Mesenchymal stem cell (in vitro differentiated cells and primary cell): ENCODE data around the gene UBASH3B.
A peak's percentile ranks its signal among the peaks of the same experiment; 100 is the strongest.

Source experiments
- DNase-seq: peaks from one replicate; pipeline ENCODE4 v3.0.0-alpha.2; 2013
- H2AFZ ChIP-seq: one replicate; pipeline ENCODE4 v1.6.1; 2013; ENCODE audit warnings: low read depth, mild to moderate bottlenecking, control low read depth, inconsistent platforms, low read length, moderate library complexity
- H2AK5ac ChIP-seq: 2 replicates; pipeline ENCODE4 v1.6.1; 2013; ENCODE audit warnings: low read length, moderate library complexity, mild to moderate bottlenecking, inconsistent platforms; ENCODE audit not compliant: severe bottlenecking
- H2BK120ac ChIP-seq: one replicate; pipeline ENCODE4 v1.6.1; 2013; ENCODE audit warnings: low read depth, mild to moderate bottlenecking, inconsistent platforms, low read length, moderate library complexity
- H2BK12ac ChIP-seq, 2 experiments: one replicate each; pipeline ENCODE4 v1.6.1; 2013; ENCODE audit warnings: inconsistent platforms in 2 of 2, low read length in 2 of 2, mild to moderate bottlenecking in 2 of 2, moderate library complexity in 2 of 2, control low read depth in 1 of 2
- H2BK15ac ChIP-seq: one replicate; pipeline ENCODE4 v1.6.1; 2013; ENCODE audit warnings: mild to moderate bottlenecking, low read depth, inconsistent platforms; ENCODE audit not compliant: poor library complexity, severe bottlenecking
- H2BK5ac ChIP-seq: 2 replicates; pipeline ENCODE4 v1.6.1; 2013; ENCODE audit warnings: low read depth, mild to moderate bottlenecking, low read length, control low read depth, inconsistent platforms; ENCODE audit not compliant: poor library complexity, severe bottlenecking
- H3K14ac ChIP-seq, 2 experiments: one replicate each; pipeline ENCODE4 v1.6.1; 2013; ENCODE audit warnings: inconsistent platforms in 2 of 2, low read length in 2 of 2, control low read depth in 1 of 2, mild to moderate bottlenecking in 1 of 2, moderate library complexity in 1 of 2
- H3K18ac ChIP-seq, 2 experiments: one replicate each; pipeline ENCODE4 v1.6.1; 2013; ENCODE audit warnings: inconsistent platforms in 2 of 2, low read length in 2 of 2, control low read depth in 1 of 2, low read depth in 1 of 2, mild to moderate bottlenecking in 1 of 2
- H3K23ac ChIP-seq, 2 experiments: one replicate each; pipeline ENCODE4 v1.6.1; 2013; ENCODE audit warnings: inconsistent platforms in 2 of 2, low read length in 2 of 2, mild to moderate bottlenecking in 2 of 2, moderate library complexity in 2 of 2, control low read depth in 1 of 2
- H3K27ac ChIP-seq: 2 replicates; pipeline ENCODE4 v1.5.1; 2013; ENCODE audit warnings: mild to moderate bottlenecking, moderate library complexity, low read length, control low read depth, inconsistent platforms; ENCODE audit not compliant: poor library complexity, severe bottlenecking
- H3K27me3 ChIP-seq, 2 experiments: 2 replicates each; pipeline versions ENCODE4 v1.6.1 to v1.7.0; 2013; ENCODE audit warnings: low read length in 2 of 2, mild to moderate bottlenecking in 2 of 2, moderate library complexity in 2 of 2, control low read depth in 1 of 2, inconsistent platforms in 1 of 2; ENCODE audit not compliant: control insufficient read depth in 1 of 2, insufficient read depth in 1 of 2
- H3K36me3 ChIP-seq, 2 experiments: 2 replicates each; pipeline versions ENCODE4 v1.6.1 to v1.7.0; 2013; ENCODE audit warnings: low read length in 2 of 2, control low read depth in 1 of 2, inconsistent platforms in 1 of 2, low read depth in 1 of 2, mild to moderate bottlenecking in 1 of 2; ENCODE audit not compliant: insufficient read depth in 2 of 2, control insufficient read depth in 1 of 2
- H3K4ac ChIP-seq, 2 experiments: one replicate each; pipeline ENCODE4 v1.6.1; 2013; ENCODE audit warnings: inconsistent platforms in 2 of 2, low read length in 2 of 2, mild to moderate bottlenecking in 2 of 2, moderate library complexity in 2 of 2, control low read depth in 1 of 2, low read depth in 1 of 2
- H3K4me1 ChIP-seq: 2 replicates; pipeline ENCODE4 v1.6.1; 2013; ENCODE audit warnings: low read depth, low read length, control low read depth; ENCODE audit not compliant: control insufficient read depth, insufficient read depth
- H3K4me2 ChIP-seq: 2 replicates; pipeline ENCODE4 v1.6.1; 2013; ENCODE audit warnings: low read length, mild to moderate bottlenecking, inconsistent platforms; ENCODE audit not compliant: poor library complexity, severe bottlenecking
- H3K4me3 ChIP-seq, 2 experiments: 2 replicates each; pipeline versions ENCODE4 v1.5.1 to v1.7.0; 2013; ENCODE audit warnings: low read length in 2 of 2, mild to moderate bottlenecking in 2 of 2, control low read depth in 1 of 2, low read depth in 1 of 2; ENCODE audit not compliant: insufficient read depth in 1 of 2
- H3K79me1 ChIP-seq: replicated peaks from 2 replicates; pipeline ENCODE4 v1.6.1; 2013; ENCODE audit warnings: mild to moderate bottlenecking, control low read depth, low read length, inconsistent platforms; ENCODE audit not compliant: poor library complexity, severe bottlenecking
- H3K9ac ChIP-seq: 2 replicates; pipeline ENCODE4 v1.7.0; 2013; ENCODE audit warnings: mild to moderate bottlenecking, low read length, moderate library complexity
- H3K9me3 ChIP-seq: 2 replicates; pipeline ENCODE4 v1.7.0; 2013; ENCODE audit warnings: mild to moderate bottlenecking, low read length; ENCODE audit not compliant: control insufficient read depth
- H4K8ac ChIP-seq: one replicate; pipeline ENCODE4 v1.6.1; 2013; ENCODE audit warnings: inconsistent platforms, mild to moderate bottlenecking, low read length, moderate library complexity
- H4K91ac ChIP-seq: one replicate; pipeline ENCODE4 v1.6.1; 2013; ENCODE audit warnings: mild to moderate bottlenecking, low read length, inconsistent platforms
- WGBS: methylation state at CpG from one replicate; pipeline ENCODE4 v1.1.7; 2013; ENCODE audit warnings: mixed read lengths; 5-methylcytosine and 5-hydroxymethylcytosine counted together

Gene UBASH3B

GRCh38 chr11:122765487-122766131 lies 110.1 kb downstream of the UBASH3B start:
- H4K8ac ChIP-seq: no peak overlapping the region
- H3K9ac ChIP-seq: no peak overlapping the region
- no peak overlapping the region for H2BK15ac ChIP-seq
- H3K9me3 ChIP-seq: no peaks in the 10 kb centered on the region
- peak overlapping the region; percentile 39 for H3K27ac ChIP-seq
- H3K4me1 ChIP-seq: peaks cover 11% of the 10 kb centered on the region
- no peak overlapping the region for H3K14ac ChIP-seq
- no peak overlapping the region for H2BK12ac ChIP-seq
- H3K23ac ChIP-seq: no peak overlapping the region
- WGBS: 97% methylated on average over 4 of the region's 4 CpGs
- H2AFZ ChIP-seq: no peak overlapping the region
- H3K4me3 ChIP-seq: no peak overlapping the region
- no peaks in the 10 kb centered on the region for H3K36me3 ChIP-seq
- H2BK5ac ChIP-seq: no peak overlapping the region
- peak overlapping the region; percentile 60 for H2AK5ac ChIP-seq
- no peak for DNase-seq
- H3K4me2 ChIP-seq: no peak overlapping the region
- H2BK120ac ChIP-seq: no peak overlapping the region
- no peak overlapping the region for H3K4ac ChIP-seq
- H3K18ac ChIP-seq: no peak overlapping the region
- no peaks in the 10 kb centered on the region for H3K27me3 ChIP-seq
- H4K91ac ChIP-seq: no peak overlapping the region
- H3K79me1 ChIP-seq: peaks cover 14% of the 10 kb centered on the region

- no peak overlapping the region for H3K4me2 ChIP-seq
- no peaks in the 10 kb centered on the region for H3K9me3 ChIP-seq
- no peak overlapping the region for H2AFZ ChIP-seq
- H2BK12ac ChIP-seq: no peak overlapping the region
- no peak overlapping the region for H3K27ac ChIP-seq
- H3K36me3 ChIP-seq: no peaks in the 10 kb centered on the region
- H3K23ac ChIP-seq: no peak overlapping the region
- H3K27me3 ChIP-seq: no peaks in the 10 kb centered on the region
- H3K4ac ChIP-seq: no peak overlapping the region
- no peak overlapping the region for H2BK120ac ChIP-seq
- H3K79me1 ChIP-seq: peaks cover 28% of the 10 kb centered on the region
- H3K4me1 ChIP-seq: peaks cover 20% of the 10 kb centered on the region
- no peak overlapping the region for H3K14ac ChIP-seq
- H2AK5ac ChIP-seq: no peak overlapping the region
- 100% methylated on average over 3 of the region's 4 CpGs for WGBS
- no peak overlapping the region for H2BK5ac ChIP-seq
- H4K91ac ChIP-seq: no peak overlapping the region
- H4K8ac ChIP-seq: no peak overlapping the region
- H2BK15ac ChIP-seq: no peak overlapping the region
- DNase-seq: no peak
- H3K18ac ChIP-seq: no peak overlapping the region
- H3K9ac ChIP-seq: no peak overlapping the region
- no peak overlapping the region for H3K4me3 ChIP-seq
Observed at GRCh38 chr11:122769126-122769780, 113.7 kb downstream of the UBASH3B start.

GRCh38 chr11:122772945-122773344 lies 117.4 kb downstream of the UBASH3B start:
- H3K9me3 ChIP-seq: no peaks in the 10 kb centered on the region
- H3K18ac ChIP-seq: no peak overlapping the region
- H4K91ac ChIP-seq: no peak overlapping the region
- H3K27me3 ChIP-seq: no peaks in the 10 kb centered on the region
- H2BK120ac ChIP-seq: no peak overlapping the region
- no peak overlapping the region for H3K9ac ChIP-seq
- H3K14ac ChIP-seq: no peak overlapping the region
- no peak overlapping the region for H4K8ac ChIP-seq
- H3K79me1 ChIP-seq: peaks cover 35% of the 10 kb centered on the region
- 76% methylated on average over 7 of the region's 7 CpGs for WGBS
- H3K36me3 ChIP-seq: peaks cover 4 to 7% of the 10 kb centered on the region in 2 experiments
- H2AK5ac ChIP-seq: no peak overlapping the region
- H3K4me3 ChIP-seq: no peak overlapping the region
- no peak overlapping the region for H2AFZ ChIP-seq
- peaks cover 9% of the 10 kb centered on the region for H3K4me1 ChIP-seq
- peak overlapping the region in 1 of 2 experiments; percentile 8 for H2BK12ac ChIP-seq
- H3K27ac ChIP-seq: no peak overlapping the region
- H3K4me2 ChIP-seq: no peak overlapping the region
- no peak overlapping the region for H2BK5ac ChIP-seq
- peak overlapping the region in 1 of 2 experiments; percentile 64 for H3K23ac ChIP-seq
- H3K4ac ChIP-seq: no peak overlapping the region
- no peak overlapping the region for H2BK15ac ChIP-seq
- DNase-seq: peak; percentile 26

GRCh38 chr11:122773781-122774266 lies 118.3 kb downstream of the UBASH3B start:
- peaks cover 4 to 7% of the 10 kb centered on the region in 2 experiments for H3K36me3 ChIP-seq
- no peak overlapping the region for H3K9ac ChIP-seq
- H3K23ac ChIP-seq: no peak overlapping the region
- no peak overlapping the region for H2BK12ac ChIP-seq
- no peak overlapping the region for H4K91ac ChIP-seq
- H2BK15ac ChIP-seq: no peak overlapping the region
- H3K4ac ChIP-seq: no peak overlapping the region
- H3K14ac ChIP-seq: no peak overlapping the region
- H2BK120ac ChIP-seq: no peak overlapping the region
- WGBS: 92% methylated on average over 7 of the region's 8 CpGs
- peaks cover 9% of the 10 kb centered on the region for H3K4me1 ChIP-seq
- no peak for DNase-seq
- peaks cover 35% of the 10 kb centered on the region for H3K79me1 ChIP-seq
- no peak overlapping the region for H2AK5ac ChIP-seq
- no peak overlapping the region for H3K4me2 ChIP-seq
- H2AFZ ChIP-seq: no peak overlapping the region
- no peaks in the 10 kb centered on the region for H3K9me3 ChIP-seq
- no peak overlapping the region for H3K27ac ChIP-seq
- H4K8ac ChIP-seq: no peak overlapping the region
- H2BK5ac ChIP-seq: no peak overlapping the region
- no peaks in the 10 kb centered on the region for H3K27me3 ChIP-seq
- no peak overlapping the region for H3K4me3 ChIP-seq
- no peak overlapping the region for H3K18ac ChIP-seq
